Ascending aorta (tissue), 2 donors: ENCODE measurements around the gene BRD7. TPM values are rescaled to one million over a fixed set of nuclear protein-coding genes. Genes with fewer than 3 reads are reported as not detected.

Source experiments
- DNase-seq, 2 donors: peaks; one replicate each; pipeline ENCODE4 v3.0.0-alpha.2; 2019; ENCODE audit warnings: low spot score in 2 of 2
- H3K27ac ChIP-seq, 2 donors: fragments of 200-600 bp; sonication (generic); one replicate each; pipeline ENCODE4 v1.5.1; 2016 to 2017; ENCODE audit warnings: mild to moderate bottlenecking in 1 of 2
- H3K27me3 ChIP-seq: fragments of 200-600 bp; sonication (generic); one replicate; pipeline ENCODE4 v1.5.1; 2017
- H3K36me3 ChIP-seq, 2 donors: fragments of 200-600 bp; sonication (generic); one replicate each; pipeline ENCODE4 v1.5.1; 2016
- H3K4me1 ChIP-seq, 2 donors: fragments of 200-600 bp; sonication (generic); one replicate each; pipeline ENCODE4 v1.5.1; 2016 to 2017; ENCODE audit warnings: mild to moderate bottlenecking in 1 of 2
- H3K4me3 ChIP-seq, 2 donors: fragments of 200-600 bp; sonication (generic); one replicate each; pipeline ENCODE4 v1.5.1; 2016 to 2017; ENCODE audit warnings: mild to moderate bottlenecking in 1 of 2
- H3K9me3 ChIP-seq, 2 donors: fragments of 200-600 bp; sonication (generic); one replicate each; pipeline ENCODE4 v1.5.1; 2016
- CTCF ChIP-seq, 3 experiments: fragments of 200-600 bp in 2 of 3; fragments of 450-650 bp in 1 of 3; sonication (generic) in 2 of 3; IDR thresholded peaks; one replicate each; pipeline ENCODE4 v1.5.1; 2016 to 2019; ENCODE audit warnings: antibody characterized with exemption in 3 of 3, mild to moderate bottlenecking in 1 of 3, moderate library complexity in 1 of 3
- intact Hi-C: fragments of 100-400 bp; cut with DNase I; formaldehyde crosslinking; loops from one replicate; pipeline ENCODE4 v1.15.1; 2023
- total RNA-seq: library from RNA; depleted of rRNA; stranded (reverse); fragments of >200 nt; gene quantifications from one replicate; pipeline ENCODE4 v1.1.0, GENCODE V29; 2016

The BRD7 gene
- total RNA-seq, 1 donor from 2014 or later = 17.7 TPM

- Histone ChIP-seq H3K4me3 (no peak overlapping the region), H3K9me3 (no peaks in the 10 kb centered on the region), H3K36me3 (no peaks in the 10 kb centered on the region), H3K4me1 (no peaks in the 10 kb centered on the region), H3K27me3 (no peaks in the 10 kb centered on the region), H3K27ac (no peak overlapping the region)
- intact Hi-C loops = no loop called here
- no peak for TF ChIP-seq CTCF (IDR thresholded peaks at IDR 0.05)
- no peak for DNase-seq
These were observed 96.0 kb downstream of the BRD7 start for GRCh38 chr16:50272687-50273381.

GRCh38 chr16:50272111-50272571 lies 96.6 kb downstream of the BRD7 start:
- H3K9me3 ChIP-seq = no peaks in the 10 kb centered on the region
- no peaks in the 10 kb centered on the region for H3K36me3 ChIP-seq
- H3K4me3 ChIP-seq = no peak overlapping the region
- H3K4me1 ChIP-seq = peaks cover 0 to 3% of the 10 kb centered on the region in 2 donors
- intact Hi-C loops = no loop called here
- no peak for DNase-seq
- no peaks in the 10 kb centered on the region for H3K27me3 ChIP-seq
- H3K27ac ChIP-seq = no peak overlapping the region
- TF ChIP-seq CTCF (IDR thresholded peaks at IDR 0.05) = no peak

- Histone ChIP-seq H3K4me3 (no peak overlapping the region), H3K27me3 (no peaks in the 10 kb centered on the region), H3K36me3 (no peaks in the 10 kb centered on the region), H3K4me1 (peaks cover 6 to 9% of the 10 kb centered on the region in 2 donors), H3K9me3 (no peaks in the 10 kb centered on the region), H3K27ac (no peak overlapping the region)
- intact Hi-C loops = no loop called here
- TF ChIP-seq CTCF (IDR thresholded peaks at IDR 0.05) = no peak
- DNase-seq = no peak
These were observed 97.4 kb downstream of the BRD7 start for GRCh38 chr16:50271148-50272041.

- H3K4me3 ChIP-seq = no peak overlapping the region
- peaks cover 8 to 17% of the 10 kb centered on the region in 2 donors for H3K4me1 ChIP-seq
- DNase-seq = no peak
- no peaks in the 10 kb centered on the region for H3K9me3 ChIP-seq
- no peaks in the 10 kb centered on the region for H3K27me3 ChIP-seq
- H3K36me3 ChIP-seq = no peaks in the 10 kb centered on the region
- TF ChIP-seq CTCF (IDR thresholded peaks at IDR 0.05) = no peak
- intact Hi-C loops = no loop called here
- no peak overlapping the region for H3K27ac ChIP-seq
These were observed 98.2 kb downstream of the BRD7 start for GRCh38 chr16:50270510-50271147.

- DNase-seq = no peak
- no peak for TF ChIP-seq CTCF (IDR thresholded peaks at IDR 0.05)
- intact Hi-C loops = no loop called here
- H3K4me3 ChIP-seq = no peak overlapping the region
- H3K27ac ChIP-seq = no peak overlapping the region
- H3K9me3 ChIP-seq = no peaks in the 10 kb centered on the region
- no peaks in the 10 kb centered on the region for H3K36me3 ChIP-seq
- H3K4me1 ChIP-seq = peaks cover 8 to 18% of the 10 kb centered on the region in 2 donors
- no peaks in the 10 kb centered on the region for H3K27me3 ChIP-seq
These were observed 98.8 kb downstream of the BRD7 start for GRCh38 chr16:50269769-50270509.
